IPS-NIHi11 (cell line): ENCODE measurements around the gene SETDB2.

ENCODE experiments used
- DNase-seq: peaks from one replicate; pipeline ENCODE4 v3.0.0; 2012; ENCODE audit warnings: mixed read lengths, low spot score

Gene SETDB2

DNA sequence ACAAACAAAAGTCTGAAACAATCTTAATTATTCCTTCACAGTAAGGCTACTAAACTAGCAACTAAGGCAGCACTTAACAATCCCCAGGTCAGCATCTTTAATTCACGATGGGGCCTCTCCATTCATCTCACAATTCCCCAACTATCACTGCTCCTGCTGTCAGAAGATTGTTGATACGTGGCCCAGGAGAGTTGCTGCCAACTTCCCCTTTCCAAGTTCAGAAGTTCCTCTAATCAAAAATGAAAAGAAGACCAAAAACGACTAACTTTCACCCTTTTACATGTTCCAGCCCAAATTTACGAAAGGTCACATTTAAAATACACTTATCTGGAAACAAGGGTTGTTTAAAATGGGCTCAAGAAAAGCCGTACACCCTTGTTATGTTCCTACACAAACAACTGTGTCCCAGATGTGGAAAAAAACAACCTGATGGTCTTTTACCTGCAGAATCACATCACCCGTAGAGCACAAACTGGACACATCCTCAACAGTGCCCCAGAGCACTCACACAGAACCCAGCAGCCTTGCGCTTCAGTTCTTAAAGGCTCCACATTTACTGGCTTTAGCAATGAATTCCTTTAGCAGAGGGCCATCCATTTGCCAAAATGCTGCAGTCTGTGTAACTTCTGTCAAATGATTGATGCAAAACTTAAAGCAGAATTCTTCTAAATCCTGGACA is 89.7 kb downstream of the SETDB2 start:
- DNase-seq, result no peak

- no peak for DNase-seq
Measured at GRCh38 chr13:49536144-49536873, 92.2 kb downstream of the SETDB2 start.

DNA sequence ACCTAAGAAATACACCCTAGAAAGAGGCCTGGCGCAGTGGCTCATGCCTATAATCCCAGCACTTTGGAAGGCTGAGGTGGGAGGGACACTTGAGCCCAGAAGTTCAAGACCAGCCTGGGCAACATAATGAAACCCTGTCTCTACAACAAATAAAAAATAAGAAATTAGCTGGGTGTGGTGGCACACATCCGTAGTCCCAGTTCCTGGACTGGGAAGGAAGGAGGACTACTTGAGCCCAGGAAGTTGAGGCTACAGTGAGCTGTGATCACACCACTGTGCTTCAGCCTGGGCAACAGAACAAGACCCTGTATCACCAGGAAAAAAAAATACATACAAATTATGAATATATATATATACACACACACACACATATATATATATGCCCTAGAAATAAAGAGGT is 94.3 kb downstream of the SETDB2 start:
- no peak for DNase-seq

GRCh38 chr13:49539313-49539712 is 95.2 kb downstream of the SETDB2 start:
- DNase-seq, result no peak

DNA sequence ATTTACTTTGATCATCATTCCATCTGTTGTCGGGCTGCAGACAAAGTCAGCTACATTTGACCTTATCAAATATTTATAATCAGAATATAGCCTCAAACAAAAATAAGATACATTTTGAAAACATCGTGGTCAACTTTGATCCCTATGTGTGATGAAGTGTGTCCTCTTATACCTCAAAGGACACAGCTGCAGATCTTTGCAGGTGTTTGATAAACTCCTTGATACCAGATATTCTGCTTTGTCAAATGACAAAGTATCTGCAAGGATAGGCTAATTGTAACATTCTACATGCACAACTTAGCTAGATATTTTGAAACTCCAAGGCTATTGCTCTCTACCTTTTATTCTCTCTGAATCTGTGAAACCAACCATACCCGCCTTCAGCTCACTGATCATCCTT is 95.7 kb downstream of the SETDB2 start:
- no peak for DNase-seq

DNA sequence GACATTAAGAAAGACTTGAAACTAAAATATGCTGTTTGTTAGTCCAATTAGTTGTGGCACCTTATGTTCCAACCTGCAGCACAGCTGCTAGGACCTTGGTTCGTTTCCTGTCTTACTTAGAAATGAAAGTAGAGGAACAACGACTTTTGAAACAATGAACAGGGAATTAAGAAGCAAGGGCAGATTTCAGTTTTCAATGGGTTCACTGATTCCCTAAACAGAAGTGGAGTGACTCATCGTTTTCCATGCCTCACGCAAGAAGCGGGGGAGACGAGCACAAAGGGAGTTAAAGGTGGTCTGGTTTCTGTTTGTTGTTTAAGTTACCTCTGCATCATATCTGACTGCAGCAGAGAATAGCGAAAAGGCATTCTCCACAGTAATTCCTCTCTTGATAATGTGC is 96.5 kb downstream of the SETDB2 start:
- no peak for DNase-seq

GRCh38 chr13:49543656-49544055 is 99.6 kb downstream of the SETDB2 start:
- no peak for DNase-seq
